Liver (tissue), 9 donors: ENCODE data around the gene SLC2A14. TPM values are rescaled to one million over a fixed set of nuclear protein-coding genes. Genes with fewer than 3 reads are reported as not detected.
"Not testable (repeated sequence)": the region's sequence is repeated elsewhere in the genome, so short reads cannot be mapped to it uniquely, and the experiment has no call there.

ENCODE experiments used
- DNase-seq: peaks from one replicate; pipeline ENCODE4 v3.0.0-alpha.2; 2017; ENCODE audit warnings: low spot score
- H3K27ac ChIP-seq, 2 donors: one replicate each; pipeline ENCODE4 v1.7.0; 2013; ENCODE audit warnings: inconsistent platforms in 2 of 2, low read length in 2 of 2, control low read depth in 1 of 2, low read depth in 1 of 2, mild to moderate bottlenecking in 1 of 2
- H3K27me3 ChIP-seq, 4 donors: one replicate each; pipeline versions ENCODE4 v1.6.1 to v1.7.0; 2013; ENCODE audit warnings: low read length in 3 of 4, inconsistent platforms in 1 of 4, mild to moderate bottlenecking in 1 of 4, moderate library complexity in 1 of 4; ENCODE audit not compliant: control insufficient read depth in 4 of 4, insufficient read depth in 4 of 4
- H3K36me3 ChIP-seq, 4 donors: one replicate each; pipeline versions ENCODE4 v1.6.1 to v1.7.0; 2013; ENCODE audit warnings: low read length in 3 of 4, mild to moderate bottlenecking in 3 of 4, low read depth in 1 of 4, moderate library complexity in 1 of 4; ENCODE audit not compliant: control insufficient read depth in 4 of 4, insufficient read depth in 3 of 4
- H3K4me1 ChIP-seq, 4 donors: one replicate each; pipeline versions ENCODE4 v1.6.1 to v1.7.0; 2013; ENCODE audit warnings: low read length in 3 of 4, mild to moderate bottlenecking in 3 of 4, moderate library complexity in 1 of 4; ENCODE audit not compliant: control insufficient read depth in 4 of 4, insufficient read depth in 4 of 4
- H3K4me3 ChIP-seq, 3 donors: one replicate each; pipeline versions ENCODE4 v1.6.1 to v1.7.0; 2013; ENCODE audit warnings: low read length in 3 of 3, control low read depth in 1 of 3, low read depth in 1 of 3, mild to moderate bottlenecking in 1 of 3
- H3K9ac ChIP-seq, 2 donors: one replicate each; pipeline ENCODE4 v1.7.0; 2013; ENCODE audit warnings: low read length in 2 of 2, mild to moderate bottlenecking in 2 of 2, moderate library complexity in 2 of 2, control low read depth in 1 of 2, low read depth in 1 of 2
- H3K9me3 ChIP-seq, 4 donors: one replicate each; pipeline versions ENCODE4 v1.6.1 to v1.7.0; 2013; ENCODE audit warnings: low read length in 3 of 4; ENCODE audit not compliant: control insufficient read depth in 4 of 4
- CTCF ChIP-seq: fragments of 150-350 bp; IDR thresholded peaks from 2 replicates; pipeline ENCODE4 v1.5.1; 2017; ENCODE audit warnings: improper control_type of control experiment, low read depth, low read length; ENCODE audit not compliant: missing input control
- FOXA1 ChIP-seq: IDR thresholded peaks from 2 replicates; pipeline ENCODE4 v1.6.1; 2016; ENCODE audit warnings: antibody characterized with exemption
- FOXA2 ChIP-seq: IDR thresholded peaks from 2 replicates; pipeline ENCODE4 v1.6.1; 2016; ENCODE audit warnings: antibody characterized with exemption
- HNF4A ChIP-seq, 2 donors: conservative IDR thresholded peaks; 2 replicates each; pipeline ENCODE4 v1.6.1; 2016; ENCODE audit warnings: antibody characterized with exemption in 2 of 2, mild to moderate bottlenecking in 2 of 2
- MAX ChIP-seq: IDR thresholded peaks from 2 replicates; pipeline ENCODE4 v1.6.1; 2016; ENCODE audit warnings: antibody characterized with exemption
- RAD21 ChIP-seq, 2 donors: IDR thresholded peaks; 2 replicates each; pipeline ENCODE4 v1.6.1; 2016; ENCODE audit warnings: antibody characterized with exemption in 2 of 2, mild to moderate bottlenecking in 2 of 2
- SP1 ChIP-seq: IDR thresholded peaks from 2 replicates; pipeline ENCODE4 v1.6.1; 2018; ENCODE audit warnings: antibody characterized with exemption, mild to moderate bottlenecking
- TAF1 ChIP-seq: conservative IDR thresholded peaks from 2 replicates; pipeline ENCODE4 v1.6.1; 2016; ENCODE audit warnings: antibody characterized with exemption, mild to moderate bottlenecking
- YY1 ChIP-seq: IDR thresholded peaks from 2 replicates; pipeline ENCODE4 v1.6.1; 2016; ENCODE audit warnings: antibody characterized with exemption, mild to moderate bottlenecking
- ZBTB33 ChIP-seq: IDR thresholded peaks from 2 replicates; pipeline ENCODE4 v1.6.1; 2016; ENCODE audit warnings: antibody characterized with exemption
- WGBS: extraction: QIAGEN DNeasy Blood & Tissue Kit; methylation state at CpG from one replicate; pipeline ENCODE4 v1.1.7; 2013; 5-methylcytosine and 5-hydroxymethylcytosine counted together
- polyA plus RNA-seq, 2 donors: library from polyadenylated mRNA; stranded (reverse) in 1 of 2; unstranded in 1 of 2; fragments of 200-250 nt in 1 of 2; fragments of >200 nt in 1 of 2; fragmentation: Nextera tagmentation in 1 of 2; extraction: Ambion mirVana in 1 of 2; gene quantifications; one replicate each; pipeline versions ENCODE4 v1.2.1 to v1.2.3, GENCODE V29; 2013 to 2015
- total RNA-seq, 2 donors: library from RNA; depleted of rRNA; stranded (reverse); fragments of >200 nt; gene quantifications; one replicate each; pipeline ENCODE4 v1.2.3, GENCODE V29; 2014
- TF ChIP-seq, protein P1 (sequence below): IDR thresholded peaks from 2 replicates; pipeline ENCODE4 v1.6.1; 2016; ENCODE audit warnings: antibody characterized with exemption, mild to moderate bottlenecking
- donor health status: healthy.
- donor health status: healthy.
- donor health status: healthy.
- donor health status: healthy.
- donor health status: healthy.

The SLC2A14 gene
- 10 to 100 TPM in 1 of 2 donors, not detected in 1; 22.7 TPM for total RNA-seq
- not detected for polyA plus RNA-seq

DNA sequence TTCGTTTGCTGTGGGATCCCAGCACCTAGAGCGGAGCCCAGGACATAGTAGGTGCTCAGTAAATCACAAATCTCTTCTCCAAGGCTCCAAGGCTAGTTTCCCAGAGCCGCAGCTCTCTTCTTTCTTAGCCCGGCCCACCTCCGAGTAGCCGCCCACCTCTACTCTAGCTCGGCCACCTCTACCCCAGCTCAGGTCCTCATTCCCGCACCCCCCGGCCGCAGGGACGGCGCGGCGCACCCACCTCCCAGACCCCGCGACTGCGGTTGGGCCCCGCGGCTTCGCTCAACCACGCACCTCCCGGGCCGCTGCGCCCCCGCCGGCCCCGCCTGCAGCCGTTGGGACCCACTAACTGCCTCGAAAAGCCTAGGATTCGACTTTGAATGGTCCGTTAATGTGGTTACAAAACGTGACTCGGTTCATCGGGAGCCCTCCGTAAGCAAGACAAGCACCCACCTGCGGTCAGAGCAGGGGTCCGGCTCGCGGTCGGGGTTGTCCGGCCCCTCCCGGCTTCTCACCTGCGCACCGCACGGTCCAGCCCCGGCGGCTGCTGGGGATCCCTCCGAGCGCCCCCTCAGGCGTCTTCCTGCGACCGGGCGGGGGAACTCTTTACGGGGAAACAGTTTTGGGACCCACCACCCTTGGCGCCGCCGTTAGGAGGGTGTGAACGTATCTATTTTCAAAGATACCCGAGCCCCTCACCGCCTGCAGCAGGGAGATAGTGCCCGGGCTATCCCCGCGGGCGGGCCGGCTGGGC is at the start of gene SLC2A14:
Gene SLC2A14, minus strand, starts transcription at position 350 of the 754 bp plus-strand sequence. CDS start 3,035 bp downstream, outside the sequence.
- Histone ChIP-seq H3K4me3 (peak within 1 kb of the TSS in 1 of 3 donors; percentile 1), H3K27me3 (peaks cover 0 to 6% (median 0%) of the 10 kb centered on the region in 4 donors), H3K9me3 (no peaks in the 10 kb centered on the region), H3K36me3 (no peaks in the 10 kb centered on the region), H3K27ac (no peak within 1 kb of the TSS), H3K9ac (no peak within 1 kb of the TSS), H3K4me1 (peaks cover 0 to 2% (median 0%) of the 10 kb centered on the region in 4 donors)
- TF ChIP-seq RAD21 (IDR thresholded peaks at IDR 0.05): no peak
- no peak for TF ChIP-seq HNF4A (conservative IDR thresholded peaks at IDR 0.05)
- no peak for TF ChIP-seq CTCF
- TF ChIP-seq, protein P1, sequence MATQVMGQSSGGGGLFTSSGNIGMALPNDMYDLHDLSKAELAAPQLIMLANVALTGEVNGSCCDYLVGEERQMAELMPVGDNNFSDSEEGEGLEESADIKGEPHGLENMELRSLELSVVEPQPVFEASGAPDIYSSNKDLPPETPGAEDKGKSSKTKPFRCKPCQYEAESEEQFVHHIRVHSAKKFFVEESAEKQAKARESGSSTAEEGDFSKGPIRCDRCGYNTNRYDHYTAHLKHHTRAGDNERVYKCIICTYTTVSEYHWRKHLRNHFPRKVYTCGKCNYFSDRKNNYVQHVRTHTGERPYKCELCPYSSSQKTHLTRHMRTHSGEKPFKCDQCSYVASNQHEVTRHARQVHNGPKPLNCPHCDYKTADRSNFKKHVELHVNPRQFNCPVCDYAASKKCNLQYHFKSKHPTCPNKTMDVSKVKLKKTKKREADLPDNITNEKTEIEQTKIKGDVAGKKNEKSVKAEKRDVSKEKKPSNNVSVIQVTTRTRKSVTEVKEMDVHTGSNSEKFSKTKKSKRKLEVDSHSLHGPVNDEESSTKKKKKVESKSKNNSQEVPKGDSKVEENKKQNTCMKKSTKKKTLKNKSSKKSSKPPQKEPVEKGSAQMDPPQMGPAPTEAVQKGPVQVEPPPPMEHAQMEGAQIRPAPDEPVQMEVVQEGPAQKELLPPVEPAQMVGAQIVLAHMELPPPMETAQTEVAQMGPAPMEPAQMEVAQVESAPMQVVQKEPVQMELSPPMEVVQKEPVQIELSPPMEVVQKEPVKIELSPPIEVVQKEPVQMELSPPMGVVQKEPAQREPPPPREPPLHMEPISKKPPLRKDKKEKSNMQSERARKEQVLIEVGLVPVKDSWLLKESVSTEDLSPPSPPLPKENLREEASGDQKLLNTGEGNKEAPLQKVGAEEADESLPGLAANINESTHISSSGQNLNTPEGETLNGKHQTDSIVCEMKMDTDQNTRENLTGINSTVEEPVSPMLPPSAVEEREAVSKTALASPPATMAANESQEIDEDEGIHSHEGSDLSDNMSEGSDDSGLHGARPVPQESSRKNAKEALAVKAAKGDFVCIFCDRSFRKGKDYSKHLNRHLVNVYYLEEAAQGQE: no peak
- no peak for TF ChIP-seq TAF1
- TF ChIP-seq YY1: no peak
- TF ChIP-seq FOXA2: no peak
- TF ChIP-seq ZBTB33: no peak
- TF ChIP-seq MAX: no peak
- TF ChIP-seq SP1: no peak
- TF ChIP-seq FOXA1: no peak
- 21% methylated on average over 65 of the region's 65 CpGs for WGBS
- DNase-seq: peak; percentile 83

GRCh38 chr12:7921181-7921580 is 48.5 kb upstream of the SLC2A14 start:
- not testable (repeated sequence) for DNase-seq, H3K27ac ChIP-seq, H3K4me3 ChIP-seq, H3K27me3 ChIP-seq, H3K9ac ChIP-seq, H3K36me3 ChIP-seq, H3K9me3 ChIP-seq, H3K4me1 ChIP-seq
- 83% methylated on average over 12 of the region's 12 CpGs for WGBS

GRCh38 chr12:7918268-7918590 is 45.5 kb upstream of the SLC2A14 start:
- H3K9me3 ChIP-seq, H3K27me3 ChIP-seq, DNase-seq, H3K4me3 ChIP-seq, H3K36me3 ChIP-seq, H3K9ac ChIP-seq, H3K27ac ChIP-seq, H3K4me1 ChIP-seq: not testable (repeated sequence)
- WGBS: 91% methylated on average over 7 of the region's 7 CpGs
